GM04504 (cell line): Measurements from ENCODE around the gene NCR3LG1.

Experiments used
- DNase-seq: peaks from one replicate; pipeline ENCODE4 v3.0.0-alpha.2; 2012; ENCODE audit warnings: low read depth

The NCR3LG1 gene

GRCh38 chr11:17394743-17395390 is 43.3 kb downstream of the NCR3LG1 start:
- no peak for DNase-seq

- no peak for DNase-seq
Measured at GRCh38 chr11:17395554-17395961, 44.0 kb downstream of the NCR3LG1 start.

- DNase-seq: no peak
Measured at GRCh38 chr11:17395978-17396377, 44.4 kb downstream of the NCR3LG1 start.

- no peak for DNase-seq
Measured at GRCh38 chr11:17396598-17397310, 45.2 kb downstream of the NCR3LG1 start.

- DNase-seq: no peak
Measured at GRCh38 chr11:17397311-17398002, 45.9 kb downstream of the NCR3LG1 start.

- no peak for DNase-seq
Measured at GRCh38 chr11:17399236-17399635, 47.6 kb downstream of the NCR3LG1 start.

GRCh38 chr11:17400048-17400775 is 48.6 kb downstream of the NCR3LG1 start:
- no peak for DNase-seq

- DNase-seq: no peak
Measured at GRCh38 chr11:17401316-17401715, 49.7 kb downstream of the NCR3LG1 start.

- DNase-seq: no peak
Measured at GRCh38 chr11:17401841-17402240, 50.2 kb downstream of the NCR3LG1 start.

GRCh38 chr11:17402486-17402885 is 50.9 kb downstream of the NCR3LG1 start:
- DNase-seq: no peak

GRCh38 chr11:17403980-17404759 is 52.6 kb downstream of the NCR3LG1 start:
- no peak for DNase-seq

GRCh38 chr11:17405232-17406005 is 53.8 kb downstream of the NCR3LG1 start:
- DNase-seq: peak; percentile 62

GRCh38 chr11:17406082-17406817 is 54.6 kb downstream of the NCR3LG1 start:
- no peak for DNase-seq

- no peak for DNase-seq
Measured at GRCh38 chr11:17406818-17407149, 55.2 kb downstream of the NCR3LG1 start.

- no peak for DNase-seq
Measured at GRCh38 chr11:17407575-17407974, 56.0 kb downstream of the NCR3LG1 start.

GRCh38 chr11:17408026-17408425 is 56.4 kb downstream of the NCR3LG1 start:
- no peak for DNase-seq

GRCh38 chr11:17408641-17409040 is 57.0 kb downstream of the NCR3LG1 start:
- DNase-seq: no peak

- no peak for DNase-seq
Measured at GRCh38 chr11:17410606-17411379, 59.2 kb downstream of the NCR3LG1 start.

- no peak for DNase-seq
Measured at GRCh38 chr11:17411418-17411817, 59.8 kb downstream of the NCR3LG1 start.
